ENCODE data around the gene TOP3B.
"Not testable (repeated sequence)": the region's sequence is repeated elsewhere in the genome, so short reads cannot be mapped to it uniquely, and the experiment has no call there.

Gene TOP3B

GRCh38 chr22:21923163-21923561 is 59.4 kb downstream of the TOP3B start:
- DNase-seq (ENCODE audit: low read depth in 2 of 2): no peak

- no peak for DNase-seq (ENCODE audit: low read depth in 2 of 2)
Measured at GRCh38 chr22:21922370-21923162, 60.0 kb downstream of the TOP3B start.

- peak; percentile 17 to 18 for DNase-seq (ENCODE audit: low read depth in 2 of 2)
Measured at GRCh38 chr22:21921729-21922128, 60.9 kb downstream of the TOP3B start.

DNA sequence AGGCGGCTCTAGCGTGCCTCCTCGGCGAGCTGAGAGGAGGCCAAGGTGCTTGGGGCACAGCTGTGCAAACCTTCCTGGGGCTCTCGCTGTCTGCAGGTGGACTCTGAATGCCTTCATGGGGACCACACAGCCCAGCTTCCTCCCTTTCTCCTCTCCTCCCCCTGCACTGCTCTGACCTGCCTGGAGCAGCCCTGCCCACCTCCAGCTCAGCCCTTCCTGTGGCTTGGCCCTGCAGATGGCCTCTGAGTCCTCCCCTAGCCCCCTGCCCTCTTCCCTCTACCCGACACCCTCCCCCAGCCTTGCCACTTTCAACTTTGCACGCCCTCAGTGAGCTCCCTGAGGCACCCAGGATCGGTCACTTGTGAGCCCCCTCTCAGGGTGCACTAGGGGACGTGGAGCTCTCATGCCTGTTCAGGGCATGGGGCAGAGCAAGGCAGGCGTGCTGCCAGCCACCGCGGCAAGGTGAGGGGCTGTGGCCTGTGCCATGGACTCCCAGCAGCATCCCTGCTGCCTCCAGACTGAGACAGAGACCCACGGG is 61.3 kb downstream of the TOP3B start:
- DNase-seq (ENCODE audit: low read depth in 2 of 2): no peak

- DNase-seq (ENCODE audit: low read depth in 2 of 2): no peak
Measured at GRCh38 chr22:21920341-21921183, 62.0 kb downstream of the TOP3B start.

DNA sequence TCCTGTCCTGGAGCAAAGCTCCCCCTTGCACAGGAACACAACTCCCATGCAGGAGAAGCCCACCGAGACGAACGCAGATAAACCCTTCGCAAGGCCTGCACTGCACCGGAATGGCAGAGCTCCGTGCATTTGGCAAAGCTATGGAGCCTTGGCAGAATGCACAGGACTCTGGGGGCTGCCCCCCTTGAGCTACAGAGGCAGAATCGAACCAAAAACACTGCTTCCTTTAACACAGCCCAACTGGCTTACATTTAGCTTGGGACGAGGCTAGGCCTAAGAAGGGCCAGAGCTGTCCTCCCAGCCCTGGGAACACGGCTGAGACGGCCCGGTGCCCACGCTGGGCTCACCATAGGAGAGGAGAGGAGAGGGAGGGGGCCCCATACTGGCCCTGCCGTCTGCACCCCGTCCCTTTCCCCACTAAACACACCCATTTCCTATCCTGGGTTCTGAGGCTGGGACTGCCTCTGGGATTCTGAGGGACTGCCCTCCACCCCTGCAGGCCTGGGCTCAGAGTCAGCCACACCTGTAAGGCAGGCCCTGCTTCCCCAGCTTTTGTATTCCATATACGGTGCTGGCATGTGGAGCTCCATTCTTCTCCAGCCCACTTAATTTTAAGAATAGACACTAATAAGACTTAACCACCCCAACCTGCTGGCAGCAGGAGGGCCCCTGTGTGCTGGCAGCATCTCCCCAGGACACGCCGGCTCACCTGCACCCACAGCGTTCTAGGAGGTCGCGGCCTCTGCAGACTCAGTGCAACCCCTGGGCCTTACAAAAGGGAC is 62.9 kb downstream of the TOP3B start:
- DNase-seq (ENCODE audit: low read depth in 2 of 2): no peak

DNA sequence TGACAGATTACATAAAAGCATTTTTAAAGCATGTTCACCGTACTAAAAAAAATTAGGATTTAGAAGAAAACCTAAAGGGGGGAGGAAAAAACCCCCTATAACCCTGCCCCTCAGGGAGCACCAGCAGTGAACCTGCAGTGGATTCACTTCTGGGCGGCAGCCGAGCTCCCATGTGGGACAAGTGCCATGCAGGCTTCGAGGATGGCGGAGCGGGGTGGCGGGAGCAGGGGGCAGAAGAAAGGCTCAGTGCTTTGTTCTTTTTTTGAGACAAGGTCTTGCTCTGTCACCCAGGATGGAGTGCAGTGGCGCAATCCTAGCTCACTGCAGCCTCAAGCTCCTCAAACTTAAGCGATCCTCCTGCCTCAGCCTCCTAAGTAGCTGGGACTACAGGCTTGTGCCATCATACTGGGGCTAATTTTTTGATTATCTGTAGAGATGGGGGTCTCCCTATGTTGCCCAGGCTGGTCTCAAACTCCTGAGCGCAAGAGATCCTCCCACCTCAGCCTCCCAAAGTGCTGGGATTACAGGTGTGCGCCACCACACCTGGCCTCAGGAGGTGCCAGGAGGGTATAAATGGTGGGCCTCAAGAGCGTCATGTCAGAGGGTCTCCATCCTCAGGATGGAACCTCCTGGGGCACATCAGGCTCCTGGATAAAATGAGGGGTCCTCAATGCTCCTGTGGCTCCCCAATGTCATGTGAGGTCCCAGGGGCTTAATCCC is 64.0 kb downstream of the TOP3B start:
- DNase-seq (ENCODE audit: low read depth in 2 of 2): no peak

GRCh38 chr22:21917959-21918261 is 64.7 kb downstream of the TOP3B start:
- no peak for DNase-seq (ENCODE audit: low read depth in 2 of 2)

- no peak for DNase-seq (ENCODE audit: low read depth in 2 of 2)
Measured at GRCh38 chr22:21917181-21917958, 65.2 kb downstream of the TOP3B start.

- DNase-seq (ENCODE audit: low read depth in 2 of 2): no peak
Measured at GRCh38 chr22:21916309-21916918, 66.2 kb downstream of the TOP3B start.

DNA sequence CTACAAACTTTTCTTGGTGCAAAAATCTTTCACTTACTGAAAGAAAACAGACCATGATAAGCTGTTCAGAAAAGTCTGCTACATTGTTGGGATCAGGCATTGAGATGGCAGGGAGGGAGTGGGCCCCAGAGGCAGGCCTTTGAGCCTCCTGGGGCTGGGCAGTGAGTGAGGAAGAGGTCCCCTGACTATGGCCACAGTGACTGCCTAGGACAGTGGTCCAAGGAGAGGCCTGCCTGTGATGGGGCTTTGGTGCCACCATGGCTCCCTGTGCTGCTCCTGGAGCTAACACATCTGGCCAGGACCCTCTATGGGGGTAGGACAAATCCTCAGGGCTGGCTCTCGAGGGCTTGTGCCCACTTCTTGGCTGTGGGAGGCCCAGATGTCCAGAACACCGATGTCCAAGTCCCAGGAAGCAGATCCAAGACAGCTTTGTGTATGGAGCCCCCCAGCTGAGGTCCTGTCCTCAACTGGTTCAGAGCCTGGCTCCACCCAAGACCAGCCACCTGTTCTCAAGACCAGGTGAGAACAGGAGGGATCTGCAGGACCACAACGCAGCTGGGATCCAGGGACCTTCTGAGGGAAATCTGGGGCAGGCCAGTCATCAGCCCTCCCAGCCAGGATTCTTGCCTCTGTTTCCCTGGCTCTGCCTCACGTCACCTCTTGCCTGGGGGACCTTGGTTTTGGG is 66.8 kb downstream of the TOP3B start:
- no peak for DNase-seq (ENCODE audit: low read depth in 2 of 2)

GRCh38 chr22:21914033-21914642 is 68.4 kb downstream of the TOP3B start:
- DNase-seq (ENCODE audit: low read depth in 2 of 2): not testable (repeated sequence)

GRCh38 chr22:21910367-21910766 is 72.2 kb downstream of the TOP3B start:
- not testable (repeated sequence) for DNase-seq (ENCODE audit: low read depth in 2 of 2)

- no peak for DNase-seq (ENCODE audit: low read depth in 2 of 2)
Measured at GRCh38 chr22:21909871-21910270, 72.7 kb downstream of the TOP3B start.

- no peak for DNase-seq (ENCODE audit: low read depth in 2 of 2)
Measured at GRCh38 chr22:21907638-21908522, 74.7 kb downstream of the TOP3B start.

All from fibroblast of skin of left quadriceps (primary cell).